Measurements from ENCODE around the gene RAD51D.

The RAD51D gene

DNA sequence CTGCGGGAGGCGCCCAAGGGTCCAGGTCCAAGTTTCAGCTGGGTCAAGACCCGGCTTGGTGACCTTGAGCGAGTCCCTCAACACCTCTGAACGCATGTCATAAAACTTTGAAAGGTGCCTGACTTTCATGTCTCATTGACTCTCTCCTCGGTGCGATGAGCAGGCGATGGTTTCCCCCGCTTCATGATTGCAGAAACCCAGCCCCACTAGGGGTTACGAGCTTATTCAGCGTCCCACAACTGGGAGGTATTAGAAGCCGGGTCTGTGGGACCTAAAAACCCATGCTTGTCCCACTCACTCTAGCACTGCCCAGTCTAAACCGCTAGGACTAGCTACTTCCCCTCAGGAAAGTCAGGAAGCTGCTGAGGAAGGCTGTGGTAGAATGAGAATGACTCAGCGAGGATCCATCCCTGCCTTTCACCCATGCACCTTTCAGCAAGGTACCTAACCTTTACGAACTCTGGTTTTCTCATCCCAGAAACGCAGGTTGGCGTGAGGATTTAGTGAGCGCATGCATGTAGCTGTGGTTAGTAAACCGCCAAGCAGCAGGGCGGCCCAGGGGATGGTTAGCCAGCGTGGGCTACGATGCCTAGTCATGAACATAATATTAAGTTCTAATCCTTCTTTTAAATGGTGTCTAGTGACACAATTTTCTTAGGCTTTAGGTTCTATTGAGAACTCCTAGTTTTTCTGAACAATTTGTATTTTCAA, 29.9 kb downstream of the RAD51D start:
- DNase-seq, result peak in 1 of 2 experiments; percentile 43

DNA sequence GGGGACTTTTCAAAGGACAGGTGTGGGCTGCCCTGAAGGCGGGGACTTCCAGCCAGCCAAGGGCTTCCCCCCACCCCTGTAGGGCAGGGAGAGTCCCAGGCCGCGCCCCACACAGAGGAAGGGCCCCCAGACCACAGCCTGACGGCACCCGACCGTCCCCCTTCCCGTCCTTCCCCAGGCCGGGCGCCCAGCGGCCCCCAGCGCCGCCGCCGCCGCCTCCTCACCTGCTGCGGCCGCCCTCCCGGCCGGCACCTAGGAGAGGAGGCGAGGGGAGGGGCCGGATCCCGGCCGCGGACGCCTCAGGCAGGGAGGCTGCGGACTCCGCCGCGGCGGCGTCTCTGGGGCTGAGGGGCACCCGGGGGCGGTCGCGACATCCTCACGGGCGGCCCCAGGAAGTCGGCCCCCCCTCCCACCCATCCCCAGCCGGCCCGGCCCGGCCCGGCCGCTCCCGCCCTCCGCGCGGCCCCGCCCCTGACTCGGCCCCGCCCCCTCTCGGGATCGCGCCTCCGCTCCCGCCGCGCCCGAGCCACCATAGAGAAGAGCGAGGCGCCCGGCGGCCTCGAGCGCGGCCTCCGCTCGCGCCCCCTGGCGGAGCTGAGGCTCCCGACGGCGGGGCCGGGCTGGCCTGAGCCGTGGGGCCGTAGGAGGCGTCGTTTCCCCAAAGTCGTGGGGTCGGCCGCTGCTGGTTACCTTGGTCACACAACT, 30.6 kb downstream of the RAD51D start:
- DNase-seq, result peak; percentile 69 to 86

GRCh38 chr17:35088356-35088880, 31.2 kb downstream of the RAD51D start:
- DNase-seq, result peak in 1 of 2 experiments; percentile 23

- DNase-seq, result no peak
These were observed 31.8 kb downstream of the RAD51D start for GRCh38 chr17:35087731-35088355.

- DNase-seq, result no peak
These were observed 32.6 kb downstream of the RAD51D start for GRCh38 chr17:35086931-35087573.

GRCh38 chr17:35086164-35086563, 33.5 kb downstream of the RAD51D start:
- no peak for DNase-seq

DNA sequence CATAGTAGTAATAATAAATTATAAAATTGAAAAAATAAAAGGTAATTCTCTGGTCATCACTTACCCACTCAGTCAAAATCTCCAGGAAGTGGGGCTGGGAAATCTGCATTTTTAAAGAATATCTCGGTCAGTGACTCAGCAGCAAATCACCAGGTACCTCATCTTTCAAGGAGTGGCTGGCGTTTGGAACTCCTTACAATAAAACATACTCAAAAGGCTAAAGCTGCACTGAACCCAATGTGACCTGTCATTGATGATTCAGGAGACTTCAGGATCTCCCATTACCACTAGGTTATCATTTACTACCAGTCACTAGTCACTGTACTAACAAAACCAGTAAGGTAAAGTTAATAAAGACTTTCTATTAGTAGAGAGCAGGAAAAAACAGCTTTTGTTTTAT, 34.7 kb downstream of the RAD51D start:
- no peak for DNase-seq

- DNase-seq, result no peak
These were observed 36.6 kb downstream of the RAD51D start for GRCh38 chr17:35083071-35083470.

DNA sequence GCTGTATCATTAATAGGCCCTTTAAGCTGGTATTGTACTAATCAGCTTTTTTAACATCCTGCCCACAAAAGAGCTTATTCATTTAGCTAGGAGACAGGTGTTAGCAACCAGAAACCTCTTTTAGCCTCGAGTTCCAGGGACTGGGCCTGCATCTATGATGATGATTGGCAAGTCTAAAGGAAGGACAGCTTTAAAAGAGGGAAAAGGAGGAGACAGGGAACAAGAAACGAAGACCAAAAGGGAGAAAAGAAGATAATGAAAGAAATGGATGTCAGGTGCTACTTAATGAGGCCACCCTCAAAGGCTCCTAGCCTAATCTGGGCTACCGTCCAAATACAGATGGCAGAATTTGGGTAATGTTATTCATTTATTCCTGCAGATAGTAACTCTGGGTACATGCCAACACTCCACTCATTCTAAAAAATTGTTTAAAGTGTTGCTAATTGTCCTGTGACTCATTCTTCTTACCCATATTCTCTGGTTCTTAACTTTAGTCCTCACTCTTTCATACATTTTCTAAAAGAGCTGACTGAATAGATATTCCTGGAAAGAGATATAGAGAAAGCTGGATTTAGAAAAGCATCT, 37.5 kb downstream of the RAD51D start:
- DNase-seq, result no peak

DNA sequence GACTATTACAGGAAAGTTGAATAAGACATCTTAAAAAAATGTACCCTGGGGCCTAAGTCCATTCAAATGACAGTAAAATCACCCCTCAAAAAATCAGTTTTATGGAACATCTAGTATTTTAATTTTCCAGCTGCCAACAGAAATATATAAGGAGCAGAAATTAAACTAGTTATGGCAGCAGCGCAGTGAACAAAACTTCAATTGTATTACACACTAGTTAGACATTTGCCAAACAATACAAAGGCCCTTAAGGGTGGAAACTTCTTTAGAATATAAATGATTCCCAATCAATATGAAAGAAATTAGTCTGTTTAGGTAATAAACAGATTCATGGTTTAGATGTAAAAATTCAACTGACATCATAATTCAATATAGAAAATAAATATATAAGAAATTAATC, 38.0 kb downstream of the RAD51D start:
- no peak for DNase-seq

GRCh38 chr17:35080536-35080935, 39.1 kb downstream of the RAD51D start:
- DNase-seq, result no peak

DNA sequence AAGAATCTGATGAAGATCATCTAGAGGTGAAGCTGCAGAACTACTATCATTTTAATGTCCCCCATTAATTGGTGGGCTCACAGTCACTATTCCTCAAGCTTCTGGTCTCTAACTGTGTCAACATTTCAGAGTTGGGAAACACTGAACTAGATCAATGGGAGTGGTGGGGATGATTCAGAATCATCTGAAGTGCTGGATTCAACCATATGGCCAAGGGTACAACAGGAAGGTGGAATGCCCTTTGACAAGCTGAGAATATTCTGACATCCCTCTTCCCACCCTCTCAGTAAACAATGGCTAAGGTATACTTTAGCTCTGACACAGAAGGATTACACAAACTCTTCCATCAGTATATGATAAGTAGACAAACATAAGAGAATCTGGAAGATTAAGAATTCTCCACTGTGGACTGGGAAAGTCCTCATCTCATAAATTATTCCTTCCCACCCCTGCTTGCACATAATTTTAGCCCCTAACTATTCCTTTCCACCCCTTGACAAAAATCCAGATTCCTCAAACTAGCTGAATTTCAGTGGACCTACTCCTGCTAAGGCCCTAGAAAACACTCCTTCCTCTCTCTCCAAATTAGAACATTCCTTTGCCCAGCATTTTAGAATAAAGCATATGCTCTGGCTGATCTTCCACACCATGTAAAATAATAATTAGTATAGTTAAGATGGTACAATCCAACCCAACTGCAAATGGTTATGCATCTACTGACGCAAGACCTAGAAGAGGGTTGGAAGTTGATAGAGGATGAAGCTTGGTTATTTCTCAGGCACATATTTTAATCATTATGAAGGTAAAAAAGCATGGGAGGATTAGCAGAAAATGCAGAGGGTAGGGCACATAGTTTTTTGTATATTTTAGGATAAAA, 39.9 kb downstream of the RAD51D start:
- DNase-seq, result no peak

- DNase-seq, result no peak
These were observed 42.8 kb downstream of the RAD51D start for GRCh38 chr17:35076874-35077273.

DNA sequence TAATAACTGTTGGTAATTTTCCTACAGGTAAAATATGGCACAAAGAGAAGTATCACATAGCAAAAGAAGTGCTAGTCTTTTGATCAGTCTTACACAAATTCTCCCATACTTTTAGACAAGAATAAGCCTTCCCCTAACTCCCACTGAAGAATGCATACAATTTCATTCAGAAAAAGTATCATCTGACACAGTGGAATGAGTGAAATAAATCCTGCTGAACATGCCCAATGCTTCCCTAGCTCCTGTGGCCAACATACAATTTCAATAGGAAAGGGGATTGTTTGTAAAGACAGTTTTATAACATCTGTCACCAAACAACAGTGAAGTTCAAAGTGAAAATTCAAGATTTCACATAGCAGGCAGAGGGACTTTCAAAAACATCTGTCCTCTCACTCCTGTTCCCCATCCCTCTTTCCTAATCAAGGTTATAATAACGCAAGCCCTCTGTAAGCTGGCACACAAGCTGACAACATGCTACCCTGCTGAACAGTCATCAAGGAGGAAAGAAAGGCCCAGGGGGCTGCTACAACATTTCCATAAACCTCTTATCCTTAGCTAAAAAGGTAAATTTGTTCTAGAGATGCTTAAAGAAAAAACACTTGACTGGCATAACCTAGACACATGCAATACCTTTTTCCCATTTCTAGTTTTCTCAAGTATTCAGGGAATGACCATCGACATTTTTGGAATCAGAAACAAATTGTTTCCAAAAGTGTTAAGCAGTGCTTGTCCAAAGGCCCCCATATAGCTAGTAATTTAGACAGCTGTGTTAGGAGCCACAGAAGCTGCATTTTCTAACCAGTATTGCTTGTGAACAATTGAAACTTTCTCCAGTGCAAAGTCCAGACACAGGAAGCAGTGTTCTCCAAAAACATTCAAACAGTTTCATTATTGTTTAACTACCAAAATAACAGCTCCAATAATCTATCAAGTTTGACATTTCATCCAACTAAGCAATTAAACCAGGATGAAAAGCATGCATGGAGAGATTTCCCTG, 44.7 kb downstream of the RAD51D start:
- DNase-seq, result no peak

GRCh38 chr17:35073991-35074627, 45.6 kb downstream of the RAD51D start:
- no peak for DNase-seq

DNA sequence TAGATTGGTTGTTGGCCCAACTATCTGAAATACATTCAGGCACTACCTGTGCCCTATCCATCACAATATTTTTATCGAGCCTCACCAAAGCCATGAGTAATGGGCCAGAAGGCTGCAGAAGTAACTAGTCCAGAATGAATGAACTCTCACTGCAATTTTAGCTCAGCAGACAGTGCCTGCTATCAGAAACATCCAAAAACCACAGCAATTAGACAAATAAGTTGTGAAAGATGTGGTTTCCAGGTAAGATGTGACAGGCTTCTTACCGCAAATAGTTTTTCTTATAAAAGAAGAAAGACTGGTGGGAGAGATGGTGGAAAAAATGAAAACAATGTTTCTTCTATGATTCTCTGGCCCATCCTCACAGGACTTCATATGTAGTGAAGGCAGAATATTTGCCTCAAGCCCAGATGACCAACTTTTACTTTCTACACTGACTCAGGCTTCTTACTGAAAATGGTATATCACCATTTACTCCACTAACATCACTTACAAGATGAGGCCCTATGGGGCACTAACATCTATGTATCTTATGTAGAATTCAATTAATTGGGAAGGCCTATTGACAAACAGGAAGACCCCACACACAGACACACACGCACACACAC, 46.4 kb downstream of the RAD51D start:
- DNase-seq, result no peak

DNA sequence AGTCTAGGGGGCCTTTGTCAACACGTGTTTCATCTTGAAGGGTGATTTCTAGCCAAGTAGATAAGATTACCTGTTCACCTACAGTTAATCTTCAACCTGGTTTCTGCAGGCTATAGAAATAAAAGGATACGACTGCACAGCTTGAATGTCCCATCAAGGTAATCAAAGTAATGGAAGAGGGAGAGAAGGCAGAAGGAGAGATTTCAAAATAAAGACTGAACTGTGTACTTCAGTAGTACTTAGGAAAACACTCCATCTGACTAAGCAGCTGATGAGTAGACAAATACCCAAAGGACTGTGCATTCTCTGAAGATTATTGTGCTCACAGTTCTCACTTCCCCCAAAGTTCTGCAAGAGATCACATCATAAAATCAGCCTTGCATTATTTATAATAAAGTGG, 50.3 kb downstream of the RAD51D start:
- DNase-seq, result no peak

- no peak for DNase-seq
These were observed 51.4 kb downstream of the RAD51D start for GRCh38 chr17:35068249-35068648.

- DNase-seq, result no peak
These were observed 53.8 kb downstream of the RAD51D start for GRCh38 chr17:35065880-35066279.

Data from NCI-H187 (cell line).